HL-60/S4 (cell line): ENCODE data around the gene NEBL.
"Not testable (repeated sequence)": the region's sequence is repeated elsewhere in the genome, so short reads cannot be mapped to it uniquely, and the experiment has no call there.

Experiments used
- in situ Hi-C: fragments of 300-500 bp; cut with MboI; formaldehyde crosslinking; loops from 2 replicates; pipeline ENCODE4 v1.14.3; 2022; ENCODE audit warnings: low sequenced_read_pairs

Gene NEBL, protein sequence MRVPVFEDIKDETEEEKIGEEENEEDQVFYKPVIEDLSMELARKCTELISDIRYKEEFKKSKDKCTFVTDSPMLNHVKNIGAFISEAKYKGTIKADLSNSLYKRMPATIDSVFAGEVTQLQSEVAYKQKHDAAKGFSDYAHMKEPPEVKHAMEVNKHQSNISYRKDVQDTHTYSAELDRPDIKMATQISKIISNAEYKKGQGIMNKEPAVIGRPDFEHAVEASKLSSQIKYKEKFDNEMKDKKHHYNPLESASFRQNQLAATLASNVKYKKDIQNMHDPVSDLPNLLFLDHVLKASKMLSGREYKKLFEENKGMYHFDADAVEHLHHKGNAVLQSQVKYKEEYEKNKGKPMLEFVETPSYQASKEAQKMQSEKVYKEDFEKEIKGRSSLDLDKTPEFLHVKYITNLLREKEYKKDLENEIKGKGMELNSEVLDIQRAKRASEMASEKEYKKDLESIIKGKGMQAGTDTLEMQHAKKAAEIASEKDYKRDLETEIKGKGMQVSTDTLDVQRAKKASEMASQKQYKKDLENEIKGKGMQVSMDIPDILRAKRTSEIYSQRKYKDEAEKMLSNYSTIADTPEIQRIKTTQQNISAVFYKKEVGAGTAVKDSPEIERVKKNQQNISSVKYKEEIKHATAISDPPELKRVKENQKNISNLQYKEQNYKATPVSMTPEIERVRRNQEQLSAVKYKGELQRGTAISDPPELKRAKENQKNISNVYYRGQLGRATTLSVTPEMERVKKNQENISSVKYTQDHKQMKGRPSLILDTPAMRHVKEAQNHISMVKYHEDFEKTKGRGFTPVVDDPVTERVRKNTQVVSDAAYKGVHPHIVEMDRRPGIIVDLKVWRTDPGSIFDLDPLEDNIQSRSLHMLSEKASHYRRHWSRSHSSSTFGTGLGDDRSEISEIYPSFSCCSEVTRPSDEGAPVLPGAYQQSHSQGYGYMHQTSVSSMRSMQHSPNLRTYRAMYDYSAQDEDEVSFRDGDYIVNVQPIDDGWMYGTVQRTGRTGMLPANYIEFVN

DNA sequence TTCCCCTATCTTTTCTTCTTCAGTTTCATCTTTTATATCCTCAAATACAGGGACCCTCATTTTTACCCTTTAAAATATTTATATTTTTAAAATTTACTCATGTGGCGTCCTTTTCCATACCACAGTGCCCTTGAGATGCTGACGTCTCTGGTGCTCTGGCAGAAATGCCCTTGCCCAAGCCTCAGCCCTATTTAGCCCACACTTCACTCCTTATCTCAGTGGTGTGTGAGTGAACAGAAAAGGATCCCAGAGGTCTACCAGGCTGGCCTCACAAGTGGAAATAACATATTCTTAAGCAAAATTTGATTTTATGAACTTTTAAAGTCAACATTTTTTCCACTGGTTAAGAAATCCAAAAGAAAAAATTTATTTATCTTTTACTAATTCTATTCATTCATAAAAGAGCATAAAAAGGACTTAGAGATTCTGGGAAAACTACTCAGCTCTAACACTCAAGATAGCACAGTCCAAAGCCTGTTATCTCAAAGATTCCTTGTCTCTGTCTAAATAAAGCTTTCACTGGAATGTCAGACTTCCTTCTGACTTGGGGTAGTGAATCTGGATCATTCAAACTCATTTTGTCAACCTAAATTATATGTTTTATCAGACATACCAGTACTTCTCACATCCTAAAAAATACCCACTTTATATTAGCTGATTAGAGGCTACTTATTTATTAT lies at the start of gene NEBL:
TSS of gene NEBL (minus strand) at position 166 of the 680 bp plus-strand sequence. CDS start at position 60, 106 bp downstream.
- in situ Hi-C loops = loop anchor here (25.0 kb wide), 1 partner anchor 365 kb away; no protein-coding TSS in a partner anchor

DNA sequence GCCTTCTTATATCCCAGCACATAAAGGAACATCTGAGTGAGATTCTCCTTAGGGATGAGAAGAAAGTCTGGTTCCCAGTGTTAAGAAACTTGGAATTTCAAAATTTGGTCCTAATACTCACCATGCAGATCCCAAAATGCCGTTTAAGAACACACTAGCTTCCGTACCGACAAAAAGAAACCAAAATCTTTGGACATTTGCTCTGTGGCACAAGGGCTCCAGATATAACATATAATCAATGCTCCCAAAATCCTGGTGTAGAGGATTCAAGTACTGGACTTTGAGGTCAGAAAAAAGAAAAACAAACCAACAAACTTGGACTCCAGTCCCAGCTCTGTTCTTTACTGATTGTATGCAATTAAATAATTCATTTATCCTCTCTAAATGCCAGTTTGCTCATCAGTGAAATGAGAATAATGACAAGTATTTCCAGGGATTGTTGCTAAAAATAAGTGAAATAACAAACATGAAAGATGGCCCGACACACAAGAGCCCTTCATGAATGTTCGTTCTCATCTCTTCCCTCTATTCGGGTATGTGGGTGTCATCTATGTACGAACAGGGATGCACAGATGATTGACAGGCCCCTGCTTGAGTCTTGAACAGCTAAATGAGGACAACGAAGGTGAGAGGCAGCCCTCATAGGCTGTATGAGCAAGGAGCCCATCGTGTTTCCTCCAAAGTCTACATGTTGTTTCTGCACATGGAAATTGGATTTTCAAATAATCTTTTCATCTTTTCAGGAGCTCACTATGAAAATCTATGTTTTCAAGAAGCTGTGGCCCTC lies 48.6 kb upstream of the NEBL start:
- in situ Hi-C loops = no loop called here

DNA sequence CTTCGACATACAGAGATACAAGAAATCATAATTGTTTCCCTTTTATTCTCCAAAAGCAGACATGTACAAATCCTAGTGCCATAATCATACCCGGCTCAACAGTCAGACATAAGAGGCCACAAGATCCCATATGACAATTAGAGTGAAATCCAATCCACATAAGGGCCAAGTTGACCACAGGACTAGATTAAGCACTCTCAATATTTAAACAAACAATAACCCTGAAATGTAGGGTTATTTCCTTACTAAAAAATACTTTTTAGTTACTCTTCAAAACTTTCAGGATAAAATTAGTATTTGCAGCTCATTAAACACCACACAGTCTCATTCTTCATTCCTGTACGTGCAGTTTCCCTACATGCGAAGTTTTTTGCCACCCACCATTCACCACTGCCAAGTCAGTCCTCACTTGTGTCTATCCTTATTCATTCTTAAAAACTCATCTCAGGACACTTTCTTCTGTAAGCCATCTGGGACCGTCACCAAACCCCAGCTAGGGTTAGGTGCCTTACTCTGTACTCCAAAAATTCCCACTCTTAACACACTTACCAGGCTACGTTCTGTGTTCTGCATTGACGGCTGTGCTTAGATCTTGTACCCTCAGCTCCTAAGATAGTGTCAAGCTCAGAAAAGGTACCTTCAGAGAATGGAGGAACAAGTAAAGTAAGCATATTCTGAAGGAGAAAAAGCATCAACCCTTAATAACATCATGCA lies 47.8 kb upstream of the NEBL start:
- in situ Hi-C loops = no loop called here

DNA sequence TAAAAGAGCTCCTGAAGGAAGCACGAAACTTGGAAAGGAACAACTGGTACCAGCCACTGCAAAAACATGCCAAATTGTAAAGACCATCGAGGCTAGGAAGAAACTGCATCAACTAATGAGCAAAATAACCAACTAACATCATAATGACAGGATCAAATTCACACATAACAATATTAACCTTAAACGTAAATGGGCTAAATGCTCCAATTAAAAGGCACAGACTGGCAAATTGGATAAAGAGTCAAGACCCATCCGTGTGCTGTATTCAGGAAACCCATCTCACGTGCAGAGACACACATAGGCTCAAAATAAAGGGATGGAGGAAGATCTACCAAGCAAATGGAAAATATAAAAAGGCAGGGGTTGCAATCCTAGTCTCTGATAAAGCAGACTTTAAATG lies 42.3 kb upstream of the NEBL start:
- in situ Hi-C loops = not testable (repeated sequence)

DNA sequence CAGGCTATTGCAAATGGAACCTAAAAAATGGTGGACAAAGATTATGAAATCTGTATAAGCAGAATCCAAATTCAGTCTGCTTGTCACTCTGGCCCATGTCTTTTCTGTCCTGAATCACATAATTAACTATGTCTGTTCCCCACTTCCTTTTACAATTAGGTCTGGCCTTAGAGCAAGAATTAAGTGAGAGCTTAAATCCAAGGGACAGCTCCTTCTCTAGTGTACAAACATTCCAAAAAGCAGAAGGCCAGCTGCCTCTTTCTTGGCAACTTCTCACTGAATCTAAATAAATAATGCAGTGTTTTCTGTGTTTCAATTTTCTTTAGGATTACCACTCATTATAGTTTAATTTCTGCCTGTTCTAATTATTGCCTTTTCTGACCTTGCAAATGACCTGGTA lies 39.3 kb upstream of the NEBL start:
- in situ Hi-C loops = no loop called here

DNA sequence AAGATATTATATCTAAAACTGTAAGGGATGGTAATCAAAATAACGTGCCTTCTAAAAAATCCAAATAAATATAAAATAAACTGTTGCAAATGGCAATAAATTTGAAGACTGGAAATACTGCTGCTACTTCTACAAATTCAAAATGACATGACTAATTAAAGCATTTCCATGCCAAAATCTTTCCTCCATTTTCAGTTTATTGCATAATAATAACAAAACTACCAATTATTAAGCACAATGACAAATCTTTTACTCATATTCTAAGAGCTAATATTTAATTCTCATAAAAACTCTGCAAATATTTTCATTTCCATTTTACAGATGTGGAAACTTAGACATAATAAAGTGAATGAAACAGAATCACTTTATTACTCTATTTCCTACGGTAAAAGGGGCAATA lies 38.8 kb upstream of the NEBL start:
- in situ Hi-C loops = no loop called here

DNA sequence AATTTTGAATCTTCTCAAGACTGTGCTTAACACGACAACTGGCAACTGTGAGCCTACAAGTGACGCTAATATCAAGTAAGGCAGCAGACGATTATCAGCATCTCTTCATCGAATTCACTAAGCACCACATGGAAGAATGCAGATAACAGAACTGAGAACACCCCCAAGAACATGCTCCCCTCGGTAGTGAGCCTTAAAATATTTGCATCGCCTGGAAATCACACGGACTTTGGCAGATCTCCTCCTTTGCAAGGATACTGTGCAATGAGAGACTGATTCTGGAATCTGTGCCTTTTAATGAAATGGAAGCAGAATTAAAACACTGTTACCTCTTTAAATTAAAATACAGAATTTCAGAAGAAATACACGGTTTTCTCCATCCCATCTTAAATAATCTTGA lies 38.2 kb upstream of the NEBL start:
- in situ Hi-C loops = no loop called here

DNA sequence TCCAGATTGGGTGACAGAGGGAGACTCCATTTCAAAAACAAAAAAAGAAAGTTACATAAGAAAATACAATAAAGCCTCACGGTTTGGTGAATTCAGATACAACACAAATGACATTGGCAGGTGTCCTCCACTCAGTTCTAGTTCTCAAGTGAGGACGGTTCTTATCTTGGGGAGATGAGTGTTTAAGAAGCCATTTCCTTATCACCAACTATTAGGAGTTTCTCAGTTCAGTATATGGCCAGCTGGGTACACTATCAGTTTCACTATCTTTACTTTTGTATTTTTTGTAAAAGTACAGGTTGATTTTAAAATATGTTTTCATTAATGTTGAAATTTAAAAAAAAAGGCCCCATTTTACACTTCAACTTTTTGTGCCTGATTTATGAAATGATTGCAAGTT lies 36.6 kb upstream of the NEBL start:
- in situ Hi-C loops = no loop called here

DNA sequence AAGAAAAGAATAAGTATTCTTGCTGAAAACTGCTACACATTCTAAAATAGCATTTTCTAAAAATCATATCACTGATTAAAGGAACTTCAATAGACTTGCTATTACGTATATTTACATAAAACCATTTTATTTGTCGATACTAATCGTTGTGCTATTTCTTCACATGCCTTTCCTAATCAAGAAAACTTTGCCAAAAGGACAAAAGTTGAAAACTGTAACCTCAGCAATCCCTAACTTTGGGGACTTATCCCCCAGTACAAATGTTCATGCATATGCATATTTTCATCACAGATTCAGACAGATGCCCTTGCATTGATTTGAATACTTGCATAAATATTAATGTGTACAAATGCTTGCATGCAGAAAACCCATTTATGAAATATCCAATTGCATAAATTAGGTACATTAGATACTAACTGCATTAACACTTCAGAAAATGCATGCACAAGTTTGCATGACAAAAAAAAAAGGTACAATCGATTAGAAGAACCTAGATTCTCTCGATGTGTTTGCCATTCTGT lies 35.6 kb upstream of the NEBL start:
- in situ Hi-C loops = no loop called here

DNA sequence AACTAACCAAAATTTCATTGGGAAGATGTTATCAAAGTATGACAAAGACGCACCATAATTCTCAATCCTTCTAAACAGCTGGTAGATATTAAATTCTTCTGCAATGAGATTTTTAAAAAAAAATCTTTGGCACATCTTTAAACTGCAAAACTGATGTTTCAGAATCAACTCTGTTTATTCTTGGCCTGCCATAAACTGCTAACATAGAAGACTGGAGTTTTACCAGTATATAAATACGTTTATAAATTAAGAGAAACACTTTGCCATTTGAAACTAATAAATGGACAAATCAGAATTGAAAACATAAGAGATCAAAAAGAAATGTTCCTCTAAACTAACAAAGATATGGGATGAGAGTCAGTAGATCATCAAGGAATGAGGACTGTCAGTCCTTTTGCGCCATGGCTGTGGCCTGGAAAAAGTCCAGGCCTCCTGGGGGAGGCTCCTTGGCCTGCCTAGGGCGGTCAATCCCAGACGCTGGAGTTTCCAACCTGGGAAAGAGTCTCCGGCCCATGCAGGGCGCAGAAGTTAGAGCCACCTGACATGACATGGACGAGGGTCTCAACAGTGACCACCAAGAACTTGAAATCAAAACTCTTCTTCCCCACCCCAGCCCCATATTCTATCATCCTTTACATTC lies 34.2 kb upstream of the NEBL start:
- in situ Hi-C loops = no loop called here

DNA sequence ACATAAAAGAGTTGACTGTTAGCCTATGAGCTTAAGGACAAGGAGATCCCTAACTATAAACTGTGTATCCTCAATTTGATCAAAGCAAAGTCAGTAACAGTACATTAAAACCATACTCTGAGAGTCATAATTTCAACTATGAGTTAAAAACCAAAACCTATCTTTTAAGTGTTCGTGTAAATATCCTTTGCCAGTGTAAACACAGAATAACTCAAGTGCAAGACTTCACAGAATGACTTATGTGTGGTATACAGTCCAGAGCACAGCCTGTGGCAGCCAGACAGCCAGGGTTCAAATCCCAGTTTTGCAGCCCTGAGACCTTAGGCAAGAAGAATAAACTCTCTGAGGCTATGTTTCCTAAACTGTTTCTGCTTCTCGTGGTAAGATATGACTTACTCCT lies 30.3 kb upstream of the NEBL start:
- in situ Hi-C loops = no loop called here

DNA sequence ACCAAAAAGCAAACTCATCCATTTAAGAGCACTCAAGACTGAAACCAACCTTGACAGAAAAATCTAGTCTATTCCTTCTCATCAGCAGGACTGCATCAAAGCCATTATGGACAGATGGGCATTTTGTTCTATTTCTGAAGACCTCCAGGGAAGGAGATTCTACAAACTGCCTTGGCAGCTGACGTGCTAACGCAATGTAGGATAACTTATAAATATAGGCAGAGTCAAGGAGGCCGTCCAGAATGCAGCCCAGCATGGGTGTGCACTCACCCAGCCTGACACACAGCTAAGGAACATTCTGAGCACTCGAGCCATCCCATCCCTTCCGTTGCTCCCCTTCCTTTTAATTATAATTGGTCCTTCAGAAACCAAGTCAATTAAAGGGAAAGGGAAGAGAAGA lies 25.3 kb upstream of the NEBL start:
- in situ Hi-C loops = no loop called here

DNA sequence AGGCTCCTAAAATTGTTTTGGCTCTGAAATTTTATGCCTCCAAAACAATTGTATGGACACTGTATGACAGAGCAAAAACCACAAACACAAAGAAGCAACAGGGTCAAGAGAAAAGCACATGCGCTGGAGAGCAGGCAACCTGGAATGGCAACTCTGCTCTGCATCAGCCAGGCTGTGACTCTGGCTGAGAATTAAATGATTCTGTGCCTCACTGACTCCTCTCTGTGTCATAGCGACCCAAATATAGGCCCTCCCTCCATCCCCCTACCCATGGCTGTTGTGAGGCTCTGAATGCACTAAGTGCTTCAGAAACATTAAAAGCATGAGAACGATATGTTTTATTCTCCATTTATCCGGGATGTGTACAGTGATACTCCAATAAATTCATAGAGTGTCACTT lies 24.9 kb upstream of the NEBL start:
- in situ Hi-C loops = no loop called here

DNA sequence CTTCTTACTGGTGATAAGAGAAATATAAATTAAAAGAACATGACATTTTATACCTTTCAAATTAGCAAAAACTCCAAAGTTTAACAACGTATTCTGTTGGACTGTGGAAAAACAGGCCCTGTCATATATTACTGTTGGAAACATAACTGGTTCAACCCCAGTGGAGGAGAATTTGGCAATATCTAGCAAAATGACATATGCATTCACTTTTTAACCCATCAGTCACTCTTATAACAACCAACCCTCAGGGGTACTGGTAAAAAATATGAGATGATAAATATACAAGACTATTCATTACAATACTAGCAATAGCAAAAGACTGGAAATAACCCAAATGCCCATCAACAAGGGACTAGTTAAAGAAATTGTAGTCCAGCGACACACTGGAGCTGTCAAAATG lies 22.9 kb upstream of the NEBL start:
- in situ Hi-C loops = no loop called here

DNA sequence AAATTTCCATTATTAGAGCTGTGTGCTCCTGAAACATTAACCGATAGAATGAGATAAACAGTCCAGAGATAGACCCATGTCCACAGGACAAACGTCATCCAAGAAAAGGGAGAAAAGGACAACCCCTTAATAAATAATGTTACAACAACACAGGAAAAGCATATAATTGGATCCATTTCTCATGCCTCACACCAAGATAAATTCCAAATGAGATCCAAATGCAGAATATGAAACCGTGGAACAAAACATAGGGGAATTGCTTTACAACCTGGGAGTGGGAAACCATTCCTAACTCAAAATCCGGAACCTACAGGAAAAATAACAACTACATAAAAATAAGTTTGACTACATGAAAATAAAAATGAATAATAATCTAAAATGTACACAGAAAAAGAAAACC lies 22.4 kb upstream of the NEBL start:
- in situ Hi-C loops = no loop called here

DNA sequence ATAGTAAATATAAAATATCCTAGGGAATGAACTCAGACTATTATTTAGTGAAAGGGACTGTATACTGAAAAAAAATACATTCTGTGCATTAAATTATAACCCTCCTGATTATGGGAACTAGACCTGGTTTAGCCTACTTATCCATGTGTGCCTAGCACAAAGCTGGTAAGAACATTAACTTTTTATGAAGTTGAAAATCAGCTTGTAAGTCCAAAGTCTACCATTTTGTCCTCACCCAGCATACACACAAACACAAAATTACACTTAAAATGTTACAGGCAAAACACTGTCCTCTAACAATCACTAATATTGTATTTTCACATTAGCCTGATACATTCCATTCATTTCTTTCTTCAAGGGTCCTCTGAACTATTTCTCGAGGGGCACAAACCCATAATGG lies 19.9 kb upstream of the NEBL start:
- in situ Hi-C loops = no loop called here

DNA sequence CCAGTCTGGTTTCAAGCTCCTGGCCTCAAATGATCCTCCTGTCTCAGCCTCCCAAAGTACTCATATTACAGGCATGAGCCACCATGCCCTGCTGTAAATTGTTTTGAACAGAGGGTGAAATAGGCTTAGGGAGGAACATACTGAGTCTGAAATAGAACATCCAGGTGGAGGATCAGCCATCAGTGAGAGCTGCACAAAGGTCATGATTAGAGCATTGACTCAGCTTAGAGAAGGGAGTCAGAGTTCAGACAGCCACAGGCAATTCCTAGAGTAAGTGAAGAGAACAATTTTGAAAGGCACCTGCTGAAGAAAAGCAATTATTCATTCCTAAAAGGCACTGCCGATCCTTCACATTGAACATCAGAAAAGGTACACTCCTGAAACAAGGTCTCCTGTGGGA lies 15.9 kb upstream of the NEBL start:
- in situ Hi-C loops = no loop called here

DNA sequence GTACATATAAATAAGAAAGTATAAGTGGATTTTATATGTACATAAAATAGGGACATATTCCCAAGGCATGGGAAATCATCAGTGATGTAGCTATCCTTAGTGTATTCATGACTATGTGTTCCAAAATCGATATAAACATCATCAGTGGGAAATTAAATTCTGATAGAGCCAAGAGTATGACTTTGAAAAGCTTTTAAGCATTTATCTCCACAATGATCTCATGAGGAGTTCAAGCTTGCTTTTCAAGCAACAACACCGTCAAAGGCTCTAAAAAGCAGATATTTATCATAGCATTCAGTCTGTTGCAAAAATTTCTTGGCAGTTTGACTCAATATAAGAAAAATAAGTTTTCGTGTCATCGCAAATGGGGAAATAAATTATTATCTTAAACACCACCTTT lies 14.5 kb upstream of the NEBL start:
- in situ Hi-C loops = no loop called here

DNA sequence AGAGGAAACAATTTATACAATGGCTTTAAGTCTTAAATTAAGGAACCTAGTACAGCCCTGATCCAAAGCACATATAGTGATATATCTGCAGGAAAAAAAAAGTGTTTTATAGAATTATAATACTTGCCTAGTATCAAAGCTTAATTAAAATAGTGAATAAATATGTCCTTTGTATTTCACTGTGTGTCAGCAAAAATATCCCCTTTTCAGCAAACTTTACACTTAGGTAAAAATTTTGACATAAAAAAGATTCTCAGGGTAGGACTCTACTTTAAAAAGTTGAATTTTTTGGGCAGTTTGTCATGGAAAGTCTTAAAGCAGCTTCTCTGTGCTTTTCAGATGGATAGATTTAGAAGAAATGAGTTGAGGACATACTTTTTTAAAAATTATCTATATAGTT lies 12.7 kb upstream of the NEBL start:
- in situ Hi-C loops = no loop called here
